HepG2 (cell line): ENCODE results near the gene MAPK12. TPM values are rescaled to one million over a fixed set of nuclear protein-coding genes. Genes with fewer than 3 reads are reported as not detected.
A peak's percentile ranks its signal among the peaks of the same experiment; 100 is the strongest.

ENCODE experiments used
- ARNTL ChIP-seq: sonication (generic); formaldehyde crosslinking; IDR thresholded peaks from 2 replicates; pipeline ENCODE4 v1.4.0; 2020; ENCODE audit warnings: mild to moderate bottlenecking, missing genetic modification reagents
- HNRNPL ChIP-seq: fragments of 200-400 bp; formaldehyde crosslinking; IDR thresholded peaks from 2 replicates; pipeline ENCODE4 v1.6.1; 2017; ENCODE audit warnings: mild to moderate bottlenecking, low read depth, low read length
- KDM3A ChIP-seq: IDR thresholded peaks from 2 replicates; pipeline ENCODE4 v1.6.1; 2018; ENCODE audit warnings: low read depth, missing compliant biosample characterization
- NCOR1 ChIP-seq: fragments of 200-600 bp; sonication (generic); IDR thresholded peaks from 2 replicates; pipeline ENCODE4 v1.7.0; 2017; ENCODE audit warnings: antibody characterized with exemption, low read length, borderline replicate concordance
- NRL ChIP-seq: sonication (generic); formaldehyde crosslinking; IDR thresholded peaks from 2 replicates; pipeline ENCODE4 v1.5.0; 2020; ENCODE audit warnings: missing genetic modification reagents, mild to moderate bottlenecking, moderate library complexity, borderline replicate concordance
- PCBP1 ChIP-seq: fragments of 200-400 bp; formaldehyde crosslinking; IDR thresholded peaks from 2 replicates; pipeline ENCODE4 v1.6.1; 2017; ENCODE audit warnings: mild to moderate bottlenecking, low read depth, low read length, borderline replicate concordance
- ZBTB21 ChIP-seq: sonication (generic); formaldehyde crosslinking; IDR thresholded peaks from 2 replicates; pipeline ENCODE4 v1.4.0; 2020; ENCODE audit warnings: missing genetic modification reagents
- ZBTB3 ChIP-seq: sonication (generic); formaldehyde crosslinking; IDR thresholded peaks from 2 replicates; pipeline ENCODE4 v1.4.0; 2020; ENCODE audit warnings: low read depth, mild to moderate bottlenecking, moderate library complexity, missing genetic modification reagents, borderline replicate concordance
- ZBTB33 ChIP-seq: sonication (generic); formaldehyde crosslinking; IDR thresholded peaks from 2 replicates; pipeline ENCODE4 v1.4.0; 2020; ENCODE audit warnings: missing genetic modification reagents
- ZBTB46 ChIP-seq: sonication (generic); formaldehyde crosslinking; IDR thresholded peaks from 2 replicates; pipeline ENCODE4 v1.4.0; 2020; ENCODE audit warnings: mild to moderate bottlenecking, missing genetic modification reagents, borderline replicate concordance
- ZNF563 ChIP-seq: sonication (generic); formaldehyde crosslinking; IDR thresholded peaks from 2 replicates; pipeline ENCODE4 v1.8.0; 2022; ENCODE audit warnings: mild to moderate bottlenecking, moderate library complexity, missing genetic modification reagents
- ZNF597 ChIP-seq: sonication (generic); formaldehyde crosslinking; IDR thresholded peaks from 2 replicates; pipeline ENCODE4 v1.5.0; 2020; ENCODE audit warnings: missing genetic modification reagents
- ZNF687 ChIP-seq: sonication (generic); formaldehyde crosslinking; IDR thresholded peaks from 2 replicates; pipeline ENCODE4 v1.5.1; 2020; ENCODE audit warnings: mild to moderate bottlenecking, missing genetic modification reagents, moderate library complexity
- ZNF703 ChIP-seq: sonication (generic); formaldehyde crosslinking; IDR thresholded peaks from 2 replicates; pipeline ENCODE4 v1.5.1; 2020; ENCODE audit warnings: missing genetic modification reagents, mild to moderate bottlenecking, moderate library complexity, borderline replicate concordance
- ZNF772 ChIP-seq: sonication (generic); formaldehyde crosslinking; IDR thresholded peaks from 2 replicates; pipeline ENCODE4 v1.5.0; 2020; ENCODE audit warnings: mild to moderate bottlenecking, missing genetic modification reagents
- ZNF788 ChIP-seq: sonication (generic); formaldehyde crosslinking; IDR thresholded peaks from 2 replicates; pipeline ENCODE4 v1.5.0; 2020; ENCODE audit warnings: mild to moderate bottlenecking, missing genetic modification reagents, borderline replicate concordance
- ZNF83 ChIP-seq: sonication (generic); formaldehyde crosslinking; IDR thresholded peaks from 2 replicates; pipeline ENCODE4 v1.4.0; 2020; ENCODE audit warnings: missing genetic modification reagents, mild to moderate bottlenecking, borderline replicate concordance
- ZNF850 ChIP-seq: sonication (generic); formaldehyde crosslinking; conservative IDR thresholded peaks from 2 replicates; pipeline ENCODE4 v1.9.0; 2021; ENCODE audit warnings: mild to moderate bottlenecking, missing genetic modification reagents
- ZSCAN12 ChIP-seq: sonication (generic); formaldehyde crosslinking; IDR thresholded peaks from 2 replicates; pipeline ENCODE4 v1.9.0; 2021; ENCODE audit warnings: mild to moderate bottlenecking, missing genetic modification reagents
- polyA plus RNA-seq, 8 experiments: library from polyadenylated mRNA; depleted of rRNA in 3 of 8; stranded (reverse) in 7 of 8; unstranded in 1 of 8; fragments of >200 nt; fragmentation: Illumina TruSeq in 4 of 8; extraction: Trizol in 4 of 8; gene quantifications; 2 replicates each; pipeline versions ENCODE4 v1.2.1 to v1.2.3, GENCODE V29; 2011 to 2016; ENCODE audit warnings: low read depth in 4 of 8, missing spikeins in 1 of 8, mixed read lengths in 1 of 8; ENCODE audit not compliant: insufficient read depth in 1 of 8
- total RNA-seq, 5 experiments: library from RNA; depleted of rRNA; stranded (reverse); fragments of >200 nt; fragmentation: Illumina TruSeq; extraction: Trizol; gene quantifications; 2 replicates each; pipeline ENCODE4 v1.2.3, GENCODE V29; 2016; ENCODE audit warnings: low read depth in 1 of 5

MAPK12 gene
- total and polyA plus RNA-seq, 2 of the 13 experiments (the other 11 are each of a cell fraction or from before 2014, with no cell fraction given) = 22.2 to 23.3 TPM

- TF ChIP-seq ZNF687 (no peak; the same call in 1 of the 2 replicates), ZBTB33 (CRISPR knock-in tag) (peak; percentile 99), ZNF563 (CRISPR knock-in tag) (no peak), ZBTB46 (CRISPR knock-in tag) (0 out of 2 replicates have a peak, but pooled peaks have one; percentile 14), ZSCAN12 (CRISPR knock-in tag) (no peak), ZNF772 (CRISPR knock-in tag) (0 out of 2 replicates have a peak, but pooled peaks have one; percentile 15), PCBP1 (no peak), ZNF83 (CRISPR knock-in tag) (no peak), ZBTB3 (no peak), ZNF788 (CRISPR knock-in tag) (0 out of 2 replicates have a peak, but pooled peaks have one; percentile 28), ARNTL (CRISPR knock-in tag) (0 out of 2 replicates have a peak, but pooled peaks have one; percentile 12), NRL (CRISPR knock-in tag) (peak; percentile 8; the same call in 1 of the 2 replicates), HNRNPL (peak; percentile 93), NCOR1 (no peak), ZBTB21 (CRISPR knock-in tag) (no peak), ZNF703 (CRISPR knock-in tag) (no peak), ZNF850 (CRISPR knock-in tag) (no peak), KDM3A (no peak), ZNF597 (CRISPR knock-in tag) (no peak)
Observed at GRCh38 chr22:50252082-50253045, 9.1 kb downstream of the MAPK12 start (continued).
